ENCODE results near the gene GPR176.

Gene GPR176

DNA sequence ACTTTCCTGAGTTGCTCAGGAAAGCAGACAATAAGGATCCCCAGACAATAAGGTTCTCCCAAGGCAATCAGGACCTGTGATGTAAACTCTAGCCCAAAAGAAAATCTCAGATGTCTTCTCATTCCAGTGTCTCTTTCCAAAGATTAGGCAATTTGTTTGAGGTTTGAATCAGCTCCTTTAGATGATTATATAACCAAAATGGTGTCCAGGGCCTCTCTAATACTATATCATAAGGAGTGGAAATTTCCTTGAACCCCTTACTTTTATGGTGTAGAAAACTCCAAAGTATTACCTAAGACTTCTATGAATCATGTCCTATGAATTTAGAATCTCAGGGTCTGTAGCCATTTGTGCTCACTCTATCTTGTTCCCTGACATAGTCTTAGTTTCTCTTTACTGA is 65.9 kb downstream of the GPR176 start:
- no peak overlapping the region for H3K4me3 ChIP-seq (ENCODE audit: low read depth, low read length)
- in situ Hi-C loops (cut with HindIII; ENCODE audit: low sequenced_read_pairs): no loop called here
- TF ChIP-seq, protein P1, sequence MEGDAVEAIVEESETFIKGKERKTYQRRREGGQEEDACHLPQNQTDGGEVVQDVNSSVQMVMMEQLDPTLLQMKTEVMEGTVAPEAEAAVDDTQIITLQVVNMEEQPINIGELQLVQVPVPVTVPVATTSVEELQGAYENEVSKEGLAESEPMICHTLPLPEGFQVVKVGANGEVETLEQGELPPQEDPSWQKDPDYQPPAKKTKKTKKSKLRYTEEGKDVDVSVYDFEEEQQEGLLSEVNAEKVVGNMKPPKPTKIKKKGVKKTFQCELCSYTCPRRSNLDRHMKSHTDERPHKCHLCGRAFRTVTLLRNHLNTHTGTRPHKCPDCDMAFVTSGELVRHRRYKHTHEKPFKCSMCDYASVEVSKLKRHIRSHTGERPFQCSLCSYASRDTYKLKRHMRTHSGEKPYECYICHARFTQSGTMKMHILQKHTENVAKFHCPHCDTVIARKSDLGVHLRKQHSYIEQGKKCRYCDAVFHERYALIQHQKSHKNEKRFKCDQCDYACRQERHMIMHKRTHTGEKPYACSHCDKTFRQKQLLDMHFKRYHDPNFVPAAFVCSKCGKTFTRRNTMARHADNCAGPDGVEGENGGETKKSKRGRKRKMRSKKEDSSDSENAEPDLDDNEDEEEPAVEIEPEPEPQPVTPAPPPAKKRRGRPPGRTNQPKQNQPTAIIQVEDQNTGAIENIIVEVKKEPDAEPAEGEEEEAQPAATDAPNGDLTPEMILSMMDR (IDR thresholded peaks at IDR 0.05; ENCODE audit: low read depth, low read length): no peak
- no peak for DNase-seq (ENCODE audit: low read depth, low spot score)

DNA sequence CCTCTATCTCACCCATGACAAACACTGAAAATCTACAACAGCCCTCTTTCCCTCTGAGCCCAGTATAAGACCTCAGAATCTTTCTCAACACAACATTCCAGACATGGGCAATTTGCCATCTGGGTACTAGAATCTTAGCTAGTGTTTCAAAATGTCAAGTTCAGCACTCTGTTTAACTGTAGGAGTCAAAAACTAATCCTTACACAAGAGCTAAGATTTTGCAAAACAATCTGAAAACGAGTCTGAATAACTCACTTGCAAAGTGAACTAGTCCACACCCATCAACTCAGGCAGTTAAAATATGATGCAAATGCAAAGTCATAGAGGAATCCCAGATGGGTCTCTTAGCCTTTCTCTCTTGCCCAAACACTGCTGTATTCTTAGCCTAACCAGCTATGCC is 67.8 kb downstream of the GPR176 start:
- H3K4me3 ChIP-seq (ENCODE audit: low read depth, low read length): no peak overlapping the region
- TF ChIP-seq, protein P1 (IDR thresholded peaks at IDR 0.05; ENCODE audit: low read depth, low read length): no peak
- in situ Hi-C loops (cut with HindIII; ENCODE audit: low sequenced_read_pairs): no loop called here
- peak; percentile 52 for DNase-seq (ENCODE audit: low read depth, low spot score)

DNA sequence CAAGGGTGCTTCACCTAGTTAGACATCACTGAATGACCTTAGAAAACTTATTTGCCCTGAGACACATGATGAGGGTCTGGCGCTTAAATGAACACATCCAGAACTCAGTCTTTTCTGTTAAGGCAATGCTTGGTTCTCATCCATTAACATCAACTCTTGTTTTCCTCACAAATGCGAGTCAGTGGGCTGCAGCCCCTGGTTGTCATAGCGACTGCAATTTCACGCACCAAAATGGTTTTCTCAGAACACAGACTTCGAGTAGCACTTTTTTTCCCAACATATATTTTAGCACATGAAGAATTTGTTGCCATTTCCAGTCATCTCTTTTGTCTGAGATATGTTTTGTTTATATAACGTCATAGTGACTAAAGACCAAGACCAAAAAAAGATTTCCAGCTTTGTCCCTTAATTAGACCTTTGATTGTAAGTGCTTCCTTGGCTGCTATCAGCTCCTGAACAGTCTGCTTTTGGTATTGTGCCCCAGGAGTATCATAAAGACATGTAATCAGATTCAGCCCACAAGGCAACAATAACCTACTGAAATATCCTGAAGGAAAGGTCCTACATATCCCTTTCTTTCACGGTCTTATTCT is 68.5 kb downstream of the GPR176 start:
- DNase-seq (ENCODE audit: low read depth, low spot score): peak; percentile 50
- TF ChIP-seq, protein P1 (IDR thresholded peaks at IDR 0.05; ENCODE audit: low read depth, low read length): no peak

DNA sequence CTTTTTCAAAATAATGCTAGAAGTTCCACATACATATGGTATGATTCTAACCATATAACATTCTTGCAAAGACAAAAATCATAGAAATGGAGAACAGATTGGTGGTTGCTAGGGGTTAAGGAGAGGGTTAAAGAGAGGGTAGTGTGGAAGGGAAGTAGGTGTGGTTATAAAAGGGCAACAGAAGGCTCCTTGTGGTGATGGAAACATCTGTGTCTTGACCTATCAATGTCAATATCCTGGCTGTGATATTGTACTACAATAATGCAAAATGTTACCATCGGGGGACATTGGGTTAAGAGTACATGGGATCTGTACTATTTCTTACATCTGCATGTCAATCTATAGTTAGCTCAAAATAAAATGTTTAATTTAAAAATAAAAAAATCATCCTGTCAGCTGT is 69.6 kb downstream of the GPR176 start:
- no peak for DNase-seq (ENCODE audit: low read depth, low spot score)

More for the DNA sequence above, 68.5 kb downstream of the GPR176 start:
- in situ Hi-C loops (cut with HindIII; ENCODE audit: low sequenced_read_pairs): no loop called here
- H3K4me3 ChIP-seq (ENCODE audit: low read depth, low read length): no peak overlapping the region

DNA sequence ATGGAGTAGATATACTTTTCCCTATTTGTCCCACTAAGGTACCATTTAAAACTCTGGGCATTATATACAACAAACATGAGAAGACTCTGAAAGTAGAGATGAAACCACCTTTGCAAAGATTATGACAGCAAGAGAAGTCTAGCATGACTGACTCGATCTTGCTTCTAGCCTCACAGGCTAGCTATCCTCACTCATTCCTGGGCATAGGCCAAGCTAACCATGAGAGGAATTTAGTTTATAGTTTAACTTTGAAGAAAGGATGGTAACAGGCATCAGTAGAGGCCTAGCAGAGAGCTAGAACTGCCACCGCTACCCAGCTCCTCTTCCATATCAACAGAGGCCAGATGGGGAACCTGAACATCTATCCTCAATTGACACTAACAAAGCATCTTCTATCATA is 74.0 kb downstream of the GPR176 start:
- in situ Hi-C loops (cut with HindIII; ENCODE audit: low sequenced_read_pairs): no loop called here
- H3K4me3 ChIP-seq (ENCODE audit: low read depth, low read length): no peak overlapping the region
- DNase-seq (ENCODE audit: low read depth, low spot score): no peak
- TF ChIP-seq, protein P1 (IDR thresholded peaks at IDR 0.05; ENCODE audit: low read depth, low read length): no peak

More for the DNA sequence above, 69.6 kb downstream of the GPR176 start:
- TF ChIP-seq, protein P1 (IDR thresholded peaks at IDR 0.05; ENCODE audit: low read depth, low read length): no peak
- in situ Hi-C loops (cut with HindIII; ENCODE audit: low sequenced_read_pairs): no loop called here
- no peak overlapping the region for H3K4me3 ChIP-seq (ENCODE audit: low read depth, low read length)

DNA sequence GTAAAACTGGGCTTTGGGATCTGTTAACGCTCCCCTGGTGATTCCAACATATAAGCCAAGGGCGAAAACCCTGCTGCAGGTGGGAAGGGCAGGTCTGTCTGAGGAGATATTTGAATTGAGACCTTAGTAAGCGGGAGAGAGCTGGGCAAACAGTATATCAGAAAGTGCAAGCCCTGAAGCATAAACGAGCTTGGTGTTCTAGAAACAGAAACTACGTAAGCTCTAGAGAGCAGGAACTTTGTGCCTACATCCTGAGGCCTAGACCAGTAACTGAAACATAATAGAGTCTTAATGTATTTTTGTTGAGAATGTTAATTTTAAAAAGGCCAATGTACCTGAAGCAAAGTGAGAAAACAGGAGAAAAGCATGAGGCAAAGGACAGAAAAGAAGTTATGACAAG is 74.5 kb downstream of the GPR176 start:
- TF ChIP-seq, protein P1 (IDR thresholded peaks at IDR 0.05; ENCODE audit: low read depth, low read length): no peak
- no peak overlapping the region for H3K4me3 ChIP-seq (ENCODE audit: low read depth, low read length)
- in situ Hi-C loops (cut with HindIII; ENCODE audit: low sequenced_read_pairs): no loop called here
- DNase-seq (ENCODE audit: low read depth, low spot score): no peak

All from astrocyte of the spinal cord (primary cell).